ENCODE measurements around the gene RNF227.
A peak's percentile ranks its signal among the peaks of the same experiment; 100 is the strongest.
"Not testable (repeated sequence)": the region's sequence is repeated elsewhere in the genome, so short reads cannot be mapped to it uniquely, and the experiment has no call there.

The RNF227 gene

GRCh38 chr17:7915611-7916384, at the start of gene RNF227:
RNF227 (minus strand) TSS chr17:7916289; CDS start chr17:7916195, 94 bp downstream.
- no peak for TF ChIP-seq CTCF (IDR thresholded peaks at IDR 0.05; ENCODE audit: borderline replicate concordance, control extremely low read depth, extremely low read depth, insufficient read depth, missing control alignments)
- in situ Hi-C loops (cut with MboI; ENCODE audit: low sequenced_read_pairs, unreplicated experiment): no loop called here
- peak; percentile 86 for DNase-seq (ENCODE audit: low spot score)

- DNase-seq (ENCODE audit: low spot score): no peak
- TF ChIP-seq CTCF (IDR thresholded peaks at IDR 0.05; ENCODE audit: borderline replicate concordance, control extremely low read depth, extremely low read depth, insufficient read depth, missing control alignments): no peak
- in situ Hi-C loops (cut with MboI; ENCODE audit: low sequenced_read_pairs, unreplicated experiment): no loop called here
These were observed 45.3 kb upstream of the RNF227 start for GRCh38 chr17:7961421-7961820.

GRCh38 chr17:7959503-7960253, 43.6 kb upstream of the RNF227 start:
- no peak for TF ChIP-seq CTCF (IDR thresholded peaks at IDR 0.05; ENCODE audit: borderline replicate concordance, control extremely low read depth, extremely low read depth, insufficient read depth, missing control alignments)
- in situ Hi-C loops (cut with MboI; ENCODE audit: low sequenced_read_pairs, unreplicated experiment): no loop called here
- no peak for DNase-seq (ENCODE audit: low spot score)

GRCh38 chr17:7956228-7956965, 40.3 kb upstream of the RNF227 start:
- in situ Hi-C loops (cut with MboI; ENCODE audit: low sequenced_read_pairs, unreplicated experiment): no loop called here
- DNase-seq (ENCODE audit: low spot score): no peak
- TF ChIP-seq CTCF (IDR thresholded peaks at IDR 0.05; ENCODE audit: borderline replicate concordance, control extremely low read depth, extremely low read depth, insufficient read depth, missing control alignments): no peak

- DNase-seq (ENCODE audit: low spot score): no peak
- in situ Hi-C loops (cut with MboI; ENCODE audit: low sequenced_read_pairs, unreplicated experiment): no loop called here
These were observed 39.5 kb upstream of the RNF227 start for GRCh38 chr17:7955414-7956227.

GRCh38 chr17:7953266-7953665, 37.2 kb upstream of the RNF227 start:
- in situ Hi-C loops (cut with MboI; ENCODE audit: low sequenced_read_pairs, unreplicated experiment): not testable (repeated sequence)

More at GRCh38 chr17:7955414-7956227, 39.5 kb upstream of the RNF227 start:
- no peak for TF ChIP-seq CTCF (IDR thresholded peaks at IDR 0.05; ENCODE audit: borderline replicate concordance, control extremely low read depth, extremely low read depth, insufficient read depth, missing control alignments)

More at GRCh38 chr17:7953266-7953665, 37.2 kb upstream of the RNF227 start:
- not testable (repeated sequence) for DNase-seq (ENCODE audit: low spot score)

Measured in GM13976 (cell line).